CD4-positive, alpha-beta T cell treated with Interferon alpha-2 for 1 hour (primary cell): ENCODE measurements around the gene TM4SF4.
"Not testable (repeated sequence)": the region's sequence is repeated elsewhere in the genome, so short reads cannot be mapped to it uniquely, and the experiment has no call there.

ENCODE experiments used
- DNase-seq, 2 donors: peaks; one replicate each; pipeline ENCODE4 v3.0.0-alpha.2; 2020 to 2022

Gene TM4SF4, protein sequence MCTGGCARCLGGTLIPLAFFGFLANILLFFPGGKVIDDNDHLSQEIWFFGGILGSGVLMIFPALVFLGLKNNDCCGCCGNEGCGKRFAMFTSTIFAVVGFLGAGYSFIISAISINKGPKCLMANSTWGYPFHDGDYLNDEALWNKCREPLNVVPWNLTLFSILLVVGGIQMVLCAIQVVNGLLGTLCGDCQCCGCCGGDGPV

DNA sequence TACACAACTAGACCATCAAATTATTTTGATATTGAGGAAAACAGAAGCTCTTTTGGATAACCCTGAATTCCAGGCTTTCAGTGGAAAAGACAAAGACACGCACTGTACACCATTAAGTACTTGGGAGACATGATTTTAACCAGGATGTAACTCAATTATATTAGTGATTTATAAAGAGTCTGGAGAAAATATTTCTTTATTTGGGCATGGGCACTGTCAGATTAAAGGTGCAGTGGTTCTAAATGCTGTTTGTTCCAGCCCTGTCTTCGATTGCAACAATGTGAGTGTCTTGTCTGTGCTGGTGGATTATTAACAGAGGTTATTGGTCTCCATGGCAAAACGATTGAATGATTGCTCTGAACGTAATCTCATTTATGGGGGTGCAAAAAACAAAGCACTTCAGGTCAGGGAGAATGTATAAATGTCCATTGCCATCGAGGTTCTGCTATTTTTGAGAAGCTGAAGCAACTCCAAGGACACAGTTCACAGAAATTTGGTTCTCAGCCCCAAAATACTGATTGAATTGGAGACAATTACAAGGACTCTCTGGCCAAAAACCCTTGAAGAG lies at the start of gene TM4SF4:
Gene TM4SF4, plus strand, starts transcription at position 448 of the 568 bp plus-strand sequence. CDS start 181 bp downstream, outside the sequence.
- DNase-seq: no peak

DNA sequence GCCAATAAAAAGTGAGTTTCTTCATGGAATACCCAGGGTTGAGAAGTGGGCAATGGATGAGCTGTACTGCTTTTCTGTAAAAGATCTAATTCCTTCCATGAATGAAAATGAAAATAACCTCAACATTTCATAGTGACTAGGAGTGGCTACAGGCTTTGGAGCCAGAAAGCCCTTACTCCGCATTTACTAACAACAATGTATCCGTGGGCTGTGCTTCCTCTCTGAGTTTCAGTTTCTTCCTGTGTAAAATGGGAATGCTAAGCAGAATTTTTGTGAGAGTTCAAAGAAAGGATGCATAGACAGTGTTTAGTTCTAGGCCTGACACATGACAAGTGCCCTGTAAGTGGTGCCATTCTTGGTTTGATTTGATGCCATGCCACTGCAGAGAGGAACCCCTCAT lies 49.6 kb upstream of the TM4SF4 start:
- DNase-seq: no peak

DNA sequence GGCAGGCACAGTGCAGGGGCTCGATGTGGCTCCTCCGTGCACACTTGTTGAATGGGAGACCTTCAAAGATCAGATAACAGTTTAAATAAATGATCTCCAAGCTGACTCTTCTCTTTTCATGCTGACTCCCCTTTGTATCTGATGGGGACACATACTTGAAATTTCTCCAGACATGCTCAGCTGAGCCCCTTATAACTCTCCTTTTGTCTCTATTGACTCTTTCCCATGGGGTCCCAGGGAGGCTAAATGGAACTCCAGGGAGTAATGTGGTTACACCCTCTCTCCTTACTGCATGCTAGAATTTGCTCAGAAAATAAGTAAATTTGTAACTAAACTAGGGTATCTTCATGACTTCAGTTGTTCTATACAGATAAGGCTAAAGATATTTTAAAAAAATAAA lies 48.2 kb upstream of the TM4SF4 start:
- DNase-seq: no peak

DNA sequence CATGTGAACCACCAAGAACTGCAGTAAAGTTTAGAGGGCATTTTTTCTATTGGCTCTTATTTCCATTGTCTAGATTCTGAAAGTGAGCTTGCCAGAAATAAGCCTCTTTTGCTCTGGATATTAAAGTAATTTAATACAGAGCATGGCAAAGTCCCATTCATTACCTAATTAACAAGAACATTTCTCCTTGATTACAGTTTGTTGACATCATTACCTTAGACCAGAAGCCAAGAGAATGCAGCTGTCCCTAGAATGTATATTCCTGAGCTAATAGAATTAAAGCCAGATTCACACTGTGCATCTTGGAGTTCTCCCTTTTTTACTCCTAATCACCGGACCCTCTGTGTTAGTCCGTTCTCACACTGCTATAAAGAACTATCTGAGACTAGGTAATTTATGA lies 46.4 kb upstream of the TM4SF4 start:
- DNase-seq: no peak

DNA sequence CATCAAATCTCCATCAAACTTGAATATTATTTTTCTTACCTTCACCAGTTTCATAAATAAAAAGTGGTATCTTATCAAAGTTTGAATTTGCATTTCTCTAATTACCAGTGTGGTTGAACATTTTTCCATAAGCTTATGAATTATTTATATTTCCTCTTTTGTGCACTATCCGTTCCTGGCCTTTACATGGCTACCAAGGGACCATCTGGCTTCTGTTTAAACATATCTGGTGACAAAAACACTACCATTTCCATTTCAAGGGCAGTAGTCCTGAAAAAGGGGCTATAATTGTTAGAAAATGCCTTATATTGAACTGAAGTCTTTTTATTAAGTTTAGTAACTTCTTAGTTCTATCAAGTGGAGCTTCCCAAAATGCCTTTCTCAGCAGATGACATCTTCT lies 44.3 kb upstream of the TM4SF4 start:
- no peak for DNase-seq

DNA sequence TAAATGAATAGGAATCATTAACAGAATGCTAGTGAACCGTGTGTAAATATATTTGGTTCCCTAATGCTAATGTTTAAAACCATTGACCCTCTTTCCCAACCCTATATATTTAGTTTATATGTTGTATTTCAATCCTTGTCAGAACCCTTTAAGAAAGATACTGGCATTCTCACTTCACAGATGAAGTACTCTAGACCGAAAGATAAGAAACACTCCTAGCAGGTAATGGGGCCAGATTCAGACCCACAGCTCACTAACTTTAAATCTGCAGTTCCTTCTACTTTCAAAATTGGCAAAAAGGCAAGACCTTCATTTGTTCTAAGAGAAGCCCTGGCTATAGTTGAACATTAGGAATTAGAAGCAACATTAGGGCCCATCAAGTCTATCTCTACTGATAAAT lies 42.3 kb upstream of the TM4SF4 start:
- DNase-seq: no peak

DNA sequence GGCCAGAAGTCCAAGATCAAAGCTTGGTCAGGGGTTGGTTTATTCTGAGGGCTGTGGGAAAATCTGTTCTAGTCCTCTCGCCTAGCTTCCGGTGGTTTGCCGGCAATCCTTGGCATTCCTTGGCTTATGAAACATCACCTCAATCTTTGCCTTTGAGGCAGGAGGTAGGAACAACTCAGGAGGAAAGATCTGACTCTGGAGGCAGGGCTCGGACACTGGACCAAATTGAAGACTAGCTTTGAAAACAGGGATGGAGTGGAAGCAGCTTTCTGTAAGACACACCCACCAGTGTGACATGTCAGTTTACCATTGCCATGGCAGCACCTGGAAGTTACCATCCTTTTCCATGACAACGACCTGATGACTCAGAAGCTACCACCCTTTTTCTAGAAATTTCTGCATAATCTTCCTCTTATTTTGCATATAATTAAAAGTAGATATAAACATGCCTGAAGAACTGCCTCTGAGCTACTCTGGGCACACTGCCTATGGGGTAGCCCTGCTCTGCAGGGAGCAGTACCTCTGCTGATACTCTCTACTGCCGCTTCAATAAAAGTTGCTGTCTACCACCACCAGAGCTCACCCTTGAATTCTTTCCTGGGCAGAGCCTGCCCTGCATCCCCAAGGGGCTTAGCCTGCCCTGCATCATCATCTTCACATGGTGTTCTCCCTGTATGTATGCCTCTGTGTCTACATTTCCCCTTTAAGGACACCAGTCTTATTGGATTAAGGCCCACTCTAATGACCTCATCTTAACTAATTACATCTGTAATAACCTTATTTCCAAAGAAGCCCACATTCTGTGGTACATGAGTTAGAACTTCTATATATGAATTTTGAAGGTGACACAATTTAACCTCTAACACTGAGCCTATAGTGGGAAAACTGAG lies 38.3 kb upstream of the TM4SF4 start:
- no peak for DNase-seq

DNA sequence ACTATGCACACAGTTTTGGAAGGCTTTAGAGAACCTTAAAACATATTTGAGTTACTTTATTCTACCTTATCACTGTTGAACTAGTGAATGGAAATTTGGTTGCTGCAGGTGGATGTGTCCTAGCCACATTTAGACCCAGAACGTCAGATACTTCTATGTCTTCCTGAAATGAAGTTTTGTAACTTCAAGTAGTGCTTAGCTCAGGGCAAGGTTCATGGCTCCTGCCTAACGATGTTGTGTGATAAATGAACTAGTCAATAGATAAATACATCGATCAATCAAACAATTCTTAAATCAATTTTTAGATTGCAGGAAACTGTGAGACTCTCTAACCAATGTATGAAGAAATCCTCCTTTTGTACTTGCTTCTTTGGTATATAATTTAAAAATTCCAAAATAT lies 37.2 kb upstream of the TM4SF4 start:
- DNase-seq: no peak

DNA sequence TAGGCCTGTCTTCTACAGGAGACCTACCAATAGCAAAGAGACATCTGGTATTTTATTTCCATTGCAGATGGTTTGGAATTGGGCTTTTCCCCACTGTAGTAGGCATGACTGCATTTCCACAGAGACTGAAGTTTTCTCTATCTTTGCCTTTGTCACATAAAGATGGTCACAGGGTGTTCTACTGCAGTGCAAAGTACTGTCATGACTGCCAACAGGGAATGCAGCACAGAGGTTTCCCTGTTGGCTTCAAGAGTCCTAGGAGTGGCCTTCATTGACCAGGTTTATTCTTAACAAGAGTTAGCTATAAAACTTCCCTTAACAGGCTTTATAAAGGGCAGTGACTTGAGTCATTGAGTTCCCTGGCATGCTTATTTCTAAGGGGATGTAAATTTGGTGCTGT lies 36.8 kb upstream of the TM4SF4 start:
- no peak for DNase-seq

DNA sequence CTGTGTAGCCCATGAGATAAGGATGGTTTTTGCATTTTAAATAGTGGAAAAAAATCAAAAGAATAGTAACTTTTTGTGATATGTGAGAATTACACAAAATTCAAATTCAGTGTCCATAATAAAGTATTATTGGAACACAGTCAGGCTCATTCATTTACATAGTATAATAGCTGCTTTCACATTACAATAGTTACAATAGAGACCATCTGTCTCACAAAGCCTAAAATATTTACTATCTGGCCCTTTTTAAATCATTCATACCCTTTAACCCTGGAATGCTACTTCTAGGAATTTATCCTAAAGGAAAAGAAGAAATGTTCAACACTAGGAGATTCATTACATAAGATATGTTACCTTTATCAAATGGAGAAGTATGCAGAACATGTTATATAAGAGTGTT lies 35.5 kb upstream of the TM4SF4 start:
- no peak for DNase-seq

DNA sequence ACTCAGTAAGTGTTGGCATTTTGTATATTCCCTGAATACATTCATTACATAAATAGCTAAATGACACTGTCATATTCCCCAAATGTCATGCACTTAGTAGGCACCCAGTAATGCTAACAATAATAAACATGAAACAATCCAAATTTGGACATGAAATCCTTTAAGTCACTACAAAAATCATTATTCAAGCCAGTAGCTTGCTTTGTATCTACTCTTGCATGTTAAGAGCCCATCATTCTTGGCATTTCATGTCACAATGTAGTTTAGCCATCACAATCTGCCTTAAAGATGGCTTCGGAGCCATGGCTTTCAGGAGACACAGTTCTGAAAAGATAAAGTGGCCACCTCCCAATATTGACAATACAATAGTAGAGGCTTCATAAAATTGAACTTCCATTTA lies 32.9 kb upstream of the TM4SF4 start:
- no peak for DNase-seq

DNA sequence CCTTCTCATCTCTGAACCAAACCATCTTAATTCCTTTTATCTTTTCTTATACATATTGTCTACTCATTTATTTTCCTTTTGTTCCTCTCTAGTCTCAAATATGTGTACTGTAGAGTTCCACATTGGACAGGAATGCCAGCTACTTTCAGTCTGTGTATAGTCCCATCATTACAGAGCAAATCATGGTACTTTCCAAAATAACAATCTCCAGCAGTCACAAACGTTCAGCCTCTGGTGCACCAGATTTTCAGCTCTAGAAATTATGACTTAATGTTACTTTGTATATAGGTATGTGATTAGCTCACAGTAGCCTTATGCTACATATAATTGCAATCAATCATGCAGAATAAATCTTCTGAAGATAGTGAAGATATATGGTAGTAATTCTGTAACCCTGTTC lies 32.5 kb upstream of the TM4SF4 start:
- DNase-seq: no peak

DNA sequence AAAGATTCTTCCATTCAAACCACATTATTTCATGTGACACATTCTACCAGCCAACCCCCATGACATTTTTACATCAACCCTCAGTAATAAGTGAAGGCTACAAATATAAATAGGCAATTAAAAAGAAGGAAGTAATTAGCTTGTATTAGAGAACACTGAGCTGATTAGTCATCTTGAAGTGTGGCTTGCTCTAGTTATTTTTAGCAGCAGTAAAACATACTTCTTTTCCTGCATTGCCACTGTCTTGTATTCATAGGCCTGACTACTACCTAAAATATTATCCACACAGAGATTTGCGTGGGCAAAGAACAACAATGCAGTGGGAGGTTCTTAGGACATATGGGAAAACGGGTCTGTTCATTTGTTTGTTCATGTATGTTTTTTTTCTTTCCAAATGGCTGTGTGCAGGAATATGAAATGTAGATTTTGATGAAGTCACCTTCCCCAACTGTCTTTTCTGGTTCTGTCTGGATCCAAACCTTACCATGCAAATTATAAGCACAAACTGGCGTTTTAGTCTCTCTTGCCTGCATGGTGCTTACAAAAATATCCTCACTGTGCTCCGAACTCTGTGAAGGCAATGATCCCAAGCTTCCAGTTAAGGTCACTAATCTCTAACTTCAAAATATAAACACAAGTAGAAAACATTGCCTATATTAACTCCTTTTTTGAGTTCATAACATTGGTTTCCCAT lies 31.5 kb upstream of the TM4SF4 start:
- no peak for DNase-seq

DNA sequence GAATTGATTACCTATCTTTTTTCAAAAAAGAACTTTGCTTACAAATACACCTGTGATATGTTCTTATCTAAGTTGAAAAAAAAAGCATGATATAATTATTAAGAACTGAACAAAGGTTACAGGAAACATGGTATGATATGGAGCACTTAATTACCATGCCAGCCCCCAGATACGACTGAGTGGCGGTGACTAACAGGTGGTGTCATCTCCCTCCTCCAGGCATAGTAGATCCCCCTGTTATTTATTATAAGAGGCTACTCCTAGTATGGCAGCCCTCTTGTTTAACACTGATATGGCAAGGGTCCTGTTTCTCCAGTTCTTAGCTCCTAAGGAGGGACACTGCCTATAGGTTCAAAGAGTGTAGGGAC lies 31.0 kb upstream of the TM4SF4 start:
- no peak for DNase-seq

DNA sequence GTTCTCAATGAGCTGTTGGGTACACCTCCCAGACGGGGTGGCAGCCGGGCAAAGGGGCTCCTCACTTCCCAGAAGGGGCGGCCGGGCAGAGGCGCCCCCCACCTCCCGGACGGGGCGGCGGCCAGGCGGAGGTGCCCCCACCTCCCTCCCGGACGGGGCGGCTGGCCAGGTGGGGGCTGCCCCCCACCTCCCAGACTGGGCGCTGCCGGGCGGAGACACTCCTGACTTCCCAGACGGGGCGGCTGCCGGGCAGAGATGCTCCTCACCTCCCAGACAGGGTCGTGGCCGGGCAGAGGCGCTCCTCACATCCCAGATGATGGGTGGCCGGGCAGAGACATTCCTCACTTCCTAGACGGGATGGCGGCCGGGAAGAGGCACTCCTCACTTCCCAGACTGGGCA lies 29.6 kb upstream of the TM4SF4 start:
- DNase-seq: not testable (repeated sequence)

DNA sequence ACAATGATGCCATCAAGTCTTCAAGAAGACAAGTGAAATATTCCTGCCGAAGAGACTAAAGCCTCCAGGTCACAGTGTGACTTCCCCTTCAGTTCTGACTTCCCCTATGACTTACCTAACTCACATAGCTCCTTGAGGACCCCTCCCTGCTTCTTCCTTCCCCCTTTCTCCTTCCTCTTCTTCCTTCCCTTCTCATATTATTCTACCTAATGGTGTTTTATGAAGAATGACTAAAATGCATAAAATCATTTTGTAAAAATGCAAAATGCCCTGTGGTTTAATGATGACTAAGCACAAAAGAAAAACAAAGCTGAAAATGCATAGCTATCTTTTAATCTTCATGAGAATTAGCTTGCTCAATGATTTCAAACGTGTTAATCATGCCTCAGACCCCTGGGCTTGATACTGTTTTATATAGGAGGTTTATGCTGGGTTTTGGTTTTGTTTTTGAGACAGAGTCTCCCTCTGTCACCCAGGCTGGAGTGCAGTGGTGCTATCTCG lies 26.1 kb upstream of the TM4SF4 start:
- DNase-seq: peak; percentile 1 to 17

DNA sequence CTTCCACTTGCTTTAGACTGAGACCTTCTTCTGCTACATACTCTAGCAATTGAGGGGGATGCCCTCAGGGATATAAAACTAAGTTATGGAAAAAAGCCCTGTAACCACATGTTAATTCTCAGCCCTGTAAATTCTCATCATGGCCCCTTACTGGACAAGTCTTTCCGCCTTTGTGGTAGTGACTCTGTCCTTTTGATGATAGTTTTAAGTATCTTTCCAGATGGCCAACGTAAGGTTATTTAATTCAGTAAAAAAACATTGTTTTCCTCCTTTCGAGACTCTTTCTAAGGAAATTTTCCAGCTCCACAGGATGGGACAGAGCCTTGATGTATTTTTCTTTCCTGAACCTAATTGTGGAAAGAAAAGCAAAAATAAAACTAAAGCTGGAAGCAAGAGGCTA lies 25.3 kb upstream of the TM4SF4 start:
- DNase-seq: no peak

DNA sequence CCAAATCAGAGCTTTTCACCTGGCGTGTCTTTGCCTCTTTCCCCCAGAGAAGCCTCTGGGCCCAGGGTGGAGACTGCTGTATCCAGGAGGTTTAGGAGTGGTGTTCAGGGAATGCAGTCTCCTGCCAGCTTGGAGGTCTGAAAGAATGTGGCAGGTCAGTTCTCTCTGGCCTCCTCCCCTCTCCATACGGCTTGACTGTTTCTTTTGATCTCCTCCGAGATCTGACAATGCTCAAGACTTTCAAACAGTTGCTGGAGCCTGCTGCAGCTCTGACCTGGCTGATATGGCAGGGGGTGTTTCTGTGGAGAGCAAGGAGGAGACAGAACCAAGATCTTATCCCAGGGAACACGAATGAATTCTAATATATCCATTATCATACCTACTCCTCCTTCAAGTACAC lies 24.7 kb upstream of the TM4SF4 start:
- no peak for DNase-seq

DNA sequence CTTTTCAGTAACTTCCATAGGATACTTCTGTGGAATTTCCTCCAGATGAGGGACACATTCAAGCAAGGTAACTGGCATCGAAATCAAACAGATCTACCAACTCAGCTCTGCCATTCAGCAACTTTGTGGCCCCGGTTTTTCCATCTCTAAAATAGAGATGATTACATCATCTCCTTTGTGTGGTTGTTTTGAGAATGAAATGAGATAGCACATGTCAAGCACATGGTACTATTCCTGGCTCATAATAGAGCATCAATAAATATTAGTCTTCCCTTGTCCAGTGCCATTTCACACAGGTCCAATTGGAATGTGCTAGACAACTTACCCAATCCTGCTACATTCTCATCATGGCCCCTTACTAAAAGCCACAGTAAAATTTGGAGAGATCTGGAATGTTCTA lies 24.2 kb upstream of the TM4SF4 start:
- no peak for DNase-seq

DNA sequence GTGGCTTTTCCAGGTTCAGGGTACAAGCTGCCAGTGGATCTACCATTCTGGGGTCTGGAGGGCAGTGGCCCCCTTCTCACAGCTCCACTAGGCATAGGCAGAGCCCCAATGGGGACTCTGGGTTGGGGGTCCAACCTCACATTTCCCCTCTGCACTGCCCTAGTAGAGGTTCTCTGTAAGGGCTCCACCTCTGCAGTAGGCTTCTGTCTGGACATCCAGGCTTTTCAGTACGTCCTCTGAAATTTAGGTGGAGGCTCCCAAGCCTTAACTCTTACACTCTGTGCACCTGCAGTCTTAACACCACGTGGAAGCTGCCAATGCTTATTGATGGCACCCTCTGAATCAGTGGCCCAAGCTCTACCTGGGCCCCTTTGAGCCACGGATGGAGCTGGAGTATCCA lies 22.5 kb upstream of the TM4SF4 start:
- no peak for DNase-seq

DNA sequence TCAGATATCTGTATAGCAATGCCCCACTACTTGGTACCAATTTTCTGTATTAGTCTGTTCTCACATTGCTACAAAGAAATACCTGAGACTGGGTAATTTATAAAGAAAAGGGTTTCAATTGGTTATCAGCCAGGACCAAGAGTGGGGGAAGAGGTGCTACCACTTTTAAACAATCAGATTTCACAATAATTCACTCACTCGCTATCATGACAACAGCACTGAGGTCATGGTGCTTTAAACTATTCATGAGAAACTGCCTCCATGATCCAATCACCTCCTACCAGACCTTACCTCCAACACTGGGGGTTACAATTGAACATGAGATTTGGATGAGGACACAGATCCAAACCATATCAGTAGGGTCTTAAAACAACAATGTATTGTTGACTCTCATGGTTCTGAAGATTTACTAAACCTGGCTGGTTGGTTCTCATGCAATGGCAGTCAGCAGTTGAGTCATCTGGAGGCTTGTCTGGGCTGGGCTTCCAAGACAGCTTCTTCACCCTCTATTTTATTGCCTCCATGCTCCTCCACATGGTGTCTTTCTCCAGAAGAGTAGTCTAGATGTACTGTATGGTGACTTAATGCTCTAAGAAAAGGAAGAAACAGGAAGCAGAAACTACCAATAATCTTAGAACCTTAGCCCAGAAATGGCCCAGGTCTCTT lies 21.2 kb upstream of the TM4SF4 start:
- DNase-seq: no peak

DNA sequence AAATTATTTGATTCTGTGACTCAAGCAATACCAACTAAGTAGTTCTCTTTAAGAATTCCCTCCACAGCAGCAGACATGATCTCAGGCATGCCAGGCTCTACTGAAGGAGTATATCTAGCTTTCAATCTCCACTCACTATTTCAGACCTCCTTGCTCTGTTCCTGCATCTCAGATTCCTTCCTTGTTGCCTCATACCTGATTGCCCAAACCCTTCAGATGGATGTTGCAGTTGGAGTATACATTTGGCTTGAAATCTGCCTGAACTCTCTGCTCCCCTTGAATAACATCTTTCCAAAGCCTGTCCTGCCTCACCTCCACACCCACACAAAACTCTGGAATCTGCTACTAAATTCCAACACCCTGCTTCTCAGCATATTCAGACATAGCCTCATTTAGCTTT lies 19.8 kb upstream of the TM4SF4 start:
- no peak for DNase-seq

DNA sequence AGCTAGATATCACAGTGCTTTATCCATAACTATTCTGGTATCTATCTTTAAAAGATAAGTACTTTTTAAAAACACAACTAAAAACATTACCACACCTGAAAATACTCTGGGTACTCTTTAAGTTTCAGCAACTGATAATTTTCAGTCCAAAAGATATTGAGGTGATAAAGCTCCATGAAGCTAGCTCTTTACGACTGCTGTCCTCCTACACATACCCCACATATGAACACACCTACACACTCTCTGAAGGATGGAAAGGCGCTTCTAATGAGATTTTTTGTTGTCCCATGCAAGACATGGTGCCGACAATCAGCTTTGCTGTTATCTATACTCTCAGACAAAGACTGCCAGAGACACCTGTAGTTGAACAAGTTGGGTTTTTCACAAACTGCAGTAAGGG lies 19.1 kb upstream of the TM4SF4 start:
- DNase-seq: no peak
